ENCODE measurements around the gene ZBTB21.

Gene ZBTB21

GRCh38 chr21:41977034-41977950 lies 32.9 kb downstream of the ZBTB21 start:
- no peaks in the 10 kb centered on the region for H3K79me2 ChIP-seq (ENCODE audit: control insufficient read depth, low read length)
- peaks cover 15% of the 10 kb centered on the region for H3K4me1 ChIP-seq (ENCODE audit: control insufficient read depth, low read length)
- H4K20me1 ChIP-seq (ENCODE audit: control insufficient read depth, insufficient read depth, low read depth, low read length) = no peaks in the 10 kb centered on the region
- no peaks in the 10 kb centered on the region for H3K9me2 ChIP-seq (replicated peaks; ENCODE audit: control insufficient read depth, low read length)
- no peaks in the 10 kb centered on the region for H3K36me3 ChIP-seq (ENCODE audit: control insufficient read depth, low read length)
- no peaks in the 10 kb centered on the region for H3F3A ChIP-seq (ENCODE audit: control insufficient read depth, insufficient read depth)
- H3K27ac ChIP-seq (ENCODE audit: low read depth, low read length) = no peak overlapping the region
- H3K27me3 ChIP-seq (ENCODE audit: control insufficient read depth, low read length) = no peaks in the 10 kb centered on the region
- no peak overlapping the region for H3K4me2 ChIP-seq (ENCODE audit: low read length)
- TF ChIP-seq EZH2phosphoT487 (IDR thresholded peaks at IDR 0.05; ENCODE audit: borderline replicate concordance, low read length) = no peak
- no peak overlapping the region for H3K4me3 ChIP-seq (ENCODE audit: low read length)
- peaks cover 7% of the 10 kb centered on the region; the same call in 1 of the 2 replicates for H3K9me3 ChIP-seq (ENCODE audit: control insufficient read depth, insufficient read depth, low read length)

DNA sequence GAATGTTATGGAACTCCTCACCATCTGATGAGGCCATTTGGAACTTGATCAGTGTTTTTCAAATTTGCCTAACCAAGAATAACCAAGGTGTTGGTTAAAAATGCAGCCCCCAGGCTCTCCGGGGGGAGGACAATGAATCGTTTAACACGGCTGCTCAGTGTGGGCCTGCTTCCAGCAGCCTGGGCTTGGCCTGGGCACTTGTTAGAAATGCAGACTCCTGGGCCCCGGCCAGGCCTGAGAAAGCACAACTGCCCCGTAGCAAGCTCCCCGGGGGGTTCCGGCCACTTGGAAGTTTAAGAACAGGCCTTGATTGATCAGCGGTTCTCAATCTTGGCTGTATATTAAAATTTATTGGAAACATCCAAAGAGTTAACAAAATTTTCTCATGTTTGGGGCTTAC lies 33.5 kb downstream of the ZBTB21 start:
- no peak overlapping the region for H3K4me3 ChIP-seq (ENCODE audit: low read length)
- H3K4me1 ChIP-seq (ENCODE audit: control insufficient read depth, low read length) = peaks cover 15% of the 10 kb centered on the region
- H4K20me1 ChIP-seq (ENCODE audit: control insufficient read depth, insufficient read depth, low read depth, low read length) = no peaks in the 10 kb centered on the region
- H3K79me2 ChIP-seq (ENCODE audit: control insufficient read depth, low read length) = no peaks in the 10 kb centered on the region
- H3K9me3 ChIP-seq (ENCODE audit: control insufficient read depth, insufficient read depth, low read length) = peaks cover 7% of the 10 kb centered on the region; the same call in 1 of the 2 replicates
- no peak overlapping the region for H3K27ac ChIP-seq (ENCODE audit: low read depth, low read length)
- no peak overlapping the region for H3K4me2 ChIP-seq (ENCODE audit: low read length)
- H3K9me2 ChIP-seq (replicated peaks; ENCODE audit: control insufficient read depth, low read length) = no peaks in the 10 kb centered on the region
- no peaks in the 10 kb centered on the region for H3F3A ChIP-seq (ENCODE audit: control insufficient read depth, insufficient read depth)
- no peaks in the 10 kb centered on the region for H3K27me3 ChIP-seq (ENCODE audit: control insufficient read depth, low read length)
- TF ChIP-seq CTCF (IDR thresholded peaks at IDR 0.05; ENCODE audit: low read depth, low read length, poor library complexity, severe bottlenecking) (no peak), EZH2phosphoT487 (IDR thresholded peaks at IDR 0.05; ENCODE audit: borderline replicate concordance, low read length) (no peak)
- H3K36me3 ChIP-seq (ENCODE audit: control insufficient read depth, low read length) = no peaks in the 10 kb centered on the region

GRCh38 chr21:41975391-41976272 lies 34.5 kb downstream of the ZBTB21 start:
- peaks cover 7% of the 10 kb centered on the region; the same call in 1 of the 2 replicates for H3K9me3 ChIP-seq (ENCODE audit: control insufficient read depth, insufficient read depth, low read length)
- no peak overlapping the region for H3K4me3 ChIP-seq (ENCODE audit: low read length)
- no peaks in the 10 kb centered on the region for H3K9me2 ChIP-seq (replicated peaks; ENCODE audit: control insufficient read depth, low read length)
- H4K20me1 ChIP-seq (ENCODE audit: control insufficient read depth, insufficient read depth, low read depth, low read length) = no peaks in the 10 kb centered on the region
- H3K4me2 ChIP-seq (ENCODE audit: low read length) = no peak overlapping the region
- TF ChIP-seq CTCF (IDR thresholded peaks at IDR 0.05; ENCODE audit: low read depth, low read length, poor library complexity, severe bottlenecking) = no peak
- no peak for TF ChIP-seq EZH2phosphoT487 (IDR thresholded peaks at IDR 0.05; ENCODE audit: borderline replicate concordance, low read length)
- no peaks in the 10 kb centered on the region for H3F3A ChIP-seq (ENCODE audit: control insufficient read depth, insufficient read depth)
- no peaks in the 10 kb centered on the region for H3K27me3 ChIP-seq (ENCODE audit: control insufficient read depth, low read length)
- H3K79me2 ChIP-seq (ENCODE audit: control insufficient read depth, low read length) = no peaks in the 10 kb centered on the region
- no peaks in the 10 kb centered on the region for H3K36me3 ChIP-seq (ENCODE audit: control insufficient read depth, low read length)
- peaks cover 15% of the 10 kb centered on the region for H3K4me1 ChIP-seq (ENCODE audit: control insufficient read depth, low read length)
- H3K27ac ChIP-seq (ENCODE audit: low read depth, low read length) = no peak overlapping the region

Measured in DOHH2 (cell line).